Chondrocyte (in vitro differentiated cells): Measurements from ENCODE around the gene ANO3. TPM values are rescaled to one million over a fixed set of nuclear protein-coding genes. Genes with fewer than 3 reads are reported as not detected.

Source experiments
- DNase-seq: peaks from one replicate; pipeline ENCODE4 v3.0.0; 2021; ENCODE audit warnings: mixed read lengths, low spot score
- H3K27ac Mint-ChIP-seq: one replicate; pipeline ENCODE4 v1.8.0; 2021; ENCODE audit warnings: mild to moderate bottlenecking, moderate library complexity, mixed read lengths; ENCODE audit not compliant: unreplicated experiment
- H3K27me3 Mint-ChIP-seq: 2 replicates; pipeline ENCODE4 v1.8.0; 2021; ENCODE audit warnings: low read depth, mixed read lengths
- H3K36me3 Mint-ChIP-seq: 2 replicates; pipeline ENCODE4 v1.8.0; 2021; ENCODE audit warnings: low read depth, mixed read lengths
- H3K4me1 Mint-ChIP-seq: 2 replicates; pipeline ENCODE4 v1.8.0; 2021; ENCODE audit warnings: low read depth, mild to moderate bottlenecking, mixed read lengths
- H3K4me3 Mint-ChIP-seq: one replicate; pipeline ENCODE4 v1.8.0; 2021; ENCODE audit warnings: mild to moderate bottlenecking, moderate library complexity, mixed read lengths; ENCODE audit not compliant: unreplicated experiment
- H3K9me3 Mint-ChIP-seq: 2 replicates; pipeline ENCODE4 v1.8.0; 2021; ENCODE audit warnings: low read depth, mixed read lengths
- total RNA-seq: library from RNA; stranded (reverse); gene quantifications from 3 replicates; pipeline ENCODE4 v1.2.1, GENCODE V29; 2021
- TF ChIP-seq, protein P1 (sequence below): fragments of 200-600 bp; sonication (generic); IDR thresholded peaks from 2 replicates; pipeline ENCODE4 v1.5.0; 2021; ENCODE audit warnings: antibody characterized with exemption, mild to moderate bottlenecking, moderate library complexity

The ANO3 gene
- total RNA-seq, 1 donor from 2014 or later: 0.07 TPM

DNA sequence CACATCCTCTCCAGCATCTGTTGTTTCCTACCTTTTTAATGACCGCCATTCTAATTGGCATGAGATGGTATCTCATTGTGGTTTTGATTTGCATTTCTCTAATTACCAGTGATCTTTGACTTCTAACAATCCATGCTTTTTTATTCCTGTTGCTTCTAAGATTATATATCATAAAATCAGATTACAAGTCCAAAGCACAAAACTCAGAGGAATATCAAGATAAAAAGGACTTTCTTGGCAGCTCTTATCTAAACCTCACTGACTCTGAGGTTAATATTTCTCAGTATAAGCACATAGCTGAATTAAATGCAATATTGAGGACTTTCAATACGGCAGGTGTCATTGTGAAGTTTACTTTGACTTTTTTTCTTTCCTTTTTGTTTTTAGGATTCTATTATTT lies 378.6 kb downstream of the ANO3 start:
- Mint-ChIP-seq H3K4me1 (peaks cover 10% of the 10 kb centered on the region), H3K36me3 (no peaks in the 10 kb centered on the region), H3K27ac (no peak overlapping the region), H3K4me3 (no peak overlapping the region), H3K27me3 (peaks cover 9% of the 10 kb centered on the region), H3K9me3 (no peaks in the 10 kb centered on the region)
- TF ChIP-seq, protein P1, sequence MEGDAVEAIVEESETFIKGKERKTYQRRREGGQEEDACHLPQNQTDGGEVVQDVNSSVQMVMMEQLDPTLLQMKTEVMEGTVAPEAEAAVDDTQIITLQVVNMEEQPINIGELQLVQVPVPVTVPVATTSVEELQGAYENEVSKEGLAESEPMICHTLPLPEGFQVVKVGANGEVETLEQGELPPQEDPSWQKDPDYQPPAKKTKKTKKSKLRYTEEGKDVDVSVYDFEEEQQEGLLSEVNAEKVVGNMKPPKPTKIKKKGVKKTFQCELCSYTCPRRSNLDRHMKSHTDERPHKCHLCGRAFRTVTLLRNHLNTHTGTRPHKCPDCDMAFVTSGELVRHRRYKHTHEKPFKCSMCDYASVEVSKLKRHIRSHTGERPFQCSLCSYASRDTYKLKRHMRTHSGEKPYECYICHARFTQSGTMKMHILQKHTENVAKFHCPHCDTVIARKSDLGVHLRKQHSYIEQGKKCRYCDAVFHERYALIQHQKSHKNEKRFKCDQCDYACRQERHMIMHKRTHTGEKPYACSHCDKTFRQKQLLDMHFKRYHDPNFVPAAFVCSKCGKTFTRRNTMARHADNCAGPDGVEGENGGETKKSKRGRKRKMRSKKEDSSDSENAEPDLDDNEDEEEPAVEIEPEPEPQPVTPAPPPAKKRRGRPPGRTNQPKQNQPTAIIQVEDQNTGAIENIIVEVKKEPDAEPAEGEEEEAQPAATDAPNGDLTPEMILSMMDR: no peak
- no peak for DNase-seq

DNA sequence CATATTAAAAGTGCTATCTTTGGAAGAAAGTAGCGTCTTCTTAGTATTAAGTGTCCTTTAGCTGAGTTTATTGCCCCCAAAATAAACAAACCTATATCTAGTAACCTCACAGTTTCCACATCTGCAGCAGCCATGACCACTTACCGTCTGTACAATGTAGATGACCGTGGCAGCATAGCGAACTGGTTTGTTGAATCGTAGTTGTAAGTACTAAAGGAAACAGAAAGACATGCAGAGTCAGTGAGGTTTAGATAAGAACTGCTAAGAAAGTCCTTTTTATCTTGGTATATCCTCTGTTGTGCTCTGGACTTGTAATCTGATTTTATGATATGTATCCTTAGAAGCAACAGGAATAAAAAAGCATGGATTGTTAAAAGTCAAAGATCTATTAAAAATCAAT lies 380.6 kb downstream of the ANO3 start:
- TF ChIP-seq, protein P1: no peak
- H3K4me3 Mint-ChIP-seq: no peak overlapping the region
- no peaks in the 10 kb centered on the region for H3K9me3 Mint-ChIP-seq
- H3K27ac Mint-ChIP-seq: no peak overlapping the region
- H3K27me3 Mint-ChIP-seq: peaks cover 8% of the 10 kb centered on the region
- no peaks in the 10 kb centered on the region for H3K36me3 Mint-ChIP-seq
- H3K4me1 Mint-ChIP-seq: peaks cover 7% of the 10 kb centered on the region
- DNase-seq: no peak

Other genes starting within 250 kb of the ANO3 start
- gene MUC15, start 240.1 kb downstream of the ANO3 start, total RNA-seq: not detected in 3 replicates